Measurements from ENCODE around the gene AOPEP. TPM values are rescaled to one million over a fixed set of nuclear protein-coding genes. Genes with fewer than 3 reads are reported as not detected.

The AOPEP gene
- total RNA-seq, 1 experiment from 2014 or later = 89.5 TPM

DNA sequence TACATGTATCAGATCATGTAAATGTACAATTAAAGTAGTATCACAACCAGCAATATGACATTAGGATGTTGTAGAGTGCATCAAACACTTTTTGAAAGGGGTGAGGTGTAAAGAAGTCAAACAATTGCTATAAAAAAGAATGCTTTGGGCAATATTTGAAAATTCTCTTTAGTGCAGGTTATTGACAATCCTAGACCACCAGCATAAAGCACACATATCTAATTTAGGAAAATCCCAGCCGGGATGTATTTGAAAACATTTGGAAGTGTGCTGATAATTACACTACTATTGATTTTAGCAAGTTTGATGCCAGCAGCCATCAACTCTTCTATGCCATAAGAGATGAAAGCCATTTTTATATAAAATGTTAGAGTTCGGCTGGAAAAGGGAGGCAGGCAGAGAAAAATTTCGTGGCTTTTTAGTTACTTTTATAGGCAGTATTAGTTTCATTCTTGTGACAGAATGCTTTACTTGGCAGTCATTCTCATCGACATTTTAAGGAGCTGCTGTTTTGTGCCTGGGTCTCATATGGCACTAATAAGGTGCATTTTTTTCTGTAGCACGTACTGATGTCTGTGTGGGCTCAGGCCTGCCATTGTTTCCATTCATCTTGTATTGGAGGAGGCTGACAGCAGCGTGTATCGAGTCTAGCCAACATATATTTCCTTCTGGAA, 285.7 kb downstream of the AOPEP start:
- no TSS peak for BruUV-seq (replicated peaks)
- H3K9me3 Mint-ChIP-seq (ENCODE audit: low read depth, unreplicated experiment) = no peaks in the 10 kb centered on the region
- H3K4me3 Mint-ChIP-seq (ENCODE audit: low read depth, unreplicated experiment) = no peak overlapping the region
- H3K27me3 Mint-ChIP-seq (ENCODE audit: unreplicated experiment) = no peaks in the 10 kb centered on the region
- DNase-seq = no peak
- peaks cover 21% of the 10 kb centered on the region for H3K4me1 Mint-ChIP-seq (ENCODE audit: low read depth, unreplicated experiment)
- H3K36me3 Mint-ChIP-seq (ENCODE audit: insufficient read depth, unreplicated experiment) = peaks cover 64% of the 10 kb centered on the region
- intact Hi-C loops (cut with micrococcal nuclease; ENCODE audit: unreplicated experiment) = no loop called here
- TF ChIP-seq, protein P1, sequence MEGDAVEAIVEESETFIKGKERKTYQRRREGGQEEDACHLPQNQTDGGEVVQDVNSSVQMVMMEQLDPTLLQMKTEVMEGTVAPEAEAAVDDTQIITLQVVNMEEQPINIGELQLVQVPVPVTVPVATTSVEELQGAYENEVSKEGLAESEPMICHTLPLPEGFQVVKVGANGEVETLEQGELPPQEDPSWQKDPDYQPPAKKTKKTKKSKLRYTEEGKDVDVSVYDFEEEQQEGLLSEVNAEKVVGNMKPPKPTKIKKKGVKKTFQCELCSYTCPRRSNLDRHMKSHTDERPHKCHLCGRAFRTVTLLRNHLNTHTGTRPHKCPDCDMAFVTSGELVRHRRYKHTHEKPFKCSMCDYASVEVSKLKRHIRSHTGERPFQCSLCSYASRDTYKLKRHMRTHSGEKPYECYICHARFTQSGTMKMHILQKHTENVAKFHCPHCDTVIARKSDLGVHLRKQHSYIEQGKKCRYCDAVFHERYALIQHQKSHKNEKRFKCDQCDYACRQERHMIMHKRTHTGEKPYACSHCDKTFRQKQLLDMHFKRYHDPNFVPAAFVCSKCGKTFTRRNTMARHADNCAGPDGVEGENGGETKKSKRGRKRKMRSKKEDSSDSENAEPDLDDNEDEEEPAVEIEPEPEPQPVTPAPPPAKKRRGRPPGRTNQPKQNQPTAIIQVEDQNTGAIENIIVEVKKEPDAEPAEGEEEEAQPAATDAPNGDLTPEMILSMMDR (IDR thresholded peaks at IDR 0.05; ENCODE audit: unreplicated experiment) = no peak
- CTCF ChIA-PET = no interaction called here
- no peak overlapping the region for H3K27ac Mint-ChIP-seq (ENCODE audit: unreplicated experiment)

DNA sequence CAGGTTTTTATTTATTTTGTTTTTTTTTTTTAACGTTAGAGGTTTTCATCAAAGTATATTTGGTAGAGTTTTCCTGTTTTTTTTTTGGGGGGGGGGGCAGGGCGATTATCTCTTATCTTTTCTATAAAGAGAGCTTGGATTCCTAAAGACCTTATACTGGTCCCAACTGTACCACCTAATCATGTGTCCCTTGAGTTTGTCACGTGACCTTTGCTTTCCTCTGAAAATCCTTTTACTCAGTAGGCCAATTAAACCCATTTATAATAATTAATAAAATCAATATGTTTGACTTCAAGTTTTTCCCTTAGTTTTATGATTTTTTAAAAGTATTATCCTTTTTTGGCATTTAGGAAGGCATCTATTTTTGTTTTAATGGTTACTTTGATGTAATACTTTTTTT, 286.4 kb downstream of the AOPEP start:
- BruUV-seq (replicated peaks) = no TSS peak
- H3K4me3 Mint-ChIP-seq (ENCODE audit: low read depth, unreplicated experiment) = no peak overlapping the region
- TF ChIP-seq, protein P1 (IDR thresholded peaks at IDR 0.05; ENCODE audit: unreplicated experiment) = no peak
- CTCF ChIA-PET = interaction anchor here (0.6 to 1.3 kb wide), 2 partner anchors 10 to 195 kb away, joined by 3 to 6 read pairs; no protein-coding TSS in a partner anchor
- H3K27me3 Mint-ChIP-seq (ENCODE audit: unreplicated experiment) = no peaks in the 10 kb centered on the region
- no peaks in the 10 kb centered on the region for H3K9me3 Mint-ChIP-seq (ENCODE audit: low read depth, unreplicated experiment)
- intact Hi-C loops (cut with micrococcal nuclease; ENCODE audit: unreplicated experiment) = no loop called here
- DNase-seq = no peak
- peaks cover 28% of the 10 kb centered on the region for H3K4me1 Mint-ChIP-seq (ENCODE audit: low read depth, unreplicated experiment)
- peaks cover 62% of the 10 kb centered on the region for H3K36me3 Mint-ChIP-seq (ENCODE audit: insufficient read depth, unreplicated experiment)
- no peak overlapping the region for H3K27ac Mint-ChIP-seq (ENCODE audit: unreplicated experiment)

DNA sequence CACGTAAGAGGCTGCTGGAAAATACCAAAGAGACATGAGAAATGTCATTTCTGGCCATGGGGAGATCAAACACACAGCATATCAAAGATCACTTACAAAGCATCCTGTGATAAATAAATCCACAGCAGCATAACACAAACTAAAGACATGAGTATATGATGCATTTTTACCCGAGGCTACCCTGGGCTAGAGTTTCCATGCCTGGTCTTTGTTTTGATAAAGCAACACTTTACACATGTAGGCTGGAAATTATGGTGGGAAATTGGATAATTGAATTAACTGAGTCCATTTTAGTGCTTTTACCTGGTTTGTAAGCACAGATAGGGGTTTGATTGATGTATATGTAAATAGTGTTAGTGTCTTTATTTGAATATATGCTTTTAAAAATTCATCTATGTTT, 288.4 kb downstream of the AOPEP start:
- intact Hi-C loops (cut with micrococcal nuclease; ENCODE audit: unreplicated experiment) = no loop called here
- no TSS peak for BruUV-seq (replicated peaks)
- Mint-ChIP-seq H3K4me3 (ENCODE audit: low read depth, unreplicated experiment) (no peak overlapping the region), H3K9me3 (ENCODE audit: low read depth, unreplicated experiment) (no peaks in the 10 kb centered on the region), H3K27me3 (ENCODE audit: unreplicated experiment) (no peaks in the 10 kb centered on the region), H3K36me3 (ENCODE audit: insufficient read depth, unreplicated experiment) (peaks cover 63% of the 10 kb centered on the region), H3K27ac (ENCODE audit: unreplicated experiment) (no peak overlapping the region), H3K4me1 (ENCODE audit: low read depth, unreplicated experiment) (peaks cover 45% of the 10 kb centered on the region)
- TF ChIP-seq, protein P1 (IDR thresholded peaks at IDR 0.05; ENCODE audit: unreplicated experiment) = no peak
- no peak for DNase-seq
- CTCF ChIA-PET = no interaction called here

DNA sequence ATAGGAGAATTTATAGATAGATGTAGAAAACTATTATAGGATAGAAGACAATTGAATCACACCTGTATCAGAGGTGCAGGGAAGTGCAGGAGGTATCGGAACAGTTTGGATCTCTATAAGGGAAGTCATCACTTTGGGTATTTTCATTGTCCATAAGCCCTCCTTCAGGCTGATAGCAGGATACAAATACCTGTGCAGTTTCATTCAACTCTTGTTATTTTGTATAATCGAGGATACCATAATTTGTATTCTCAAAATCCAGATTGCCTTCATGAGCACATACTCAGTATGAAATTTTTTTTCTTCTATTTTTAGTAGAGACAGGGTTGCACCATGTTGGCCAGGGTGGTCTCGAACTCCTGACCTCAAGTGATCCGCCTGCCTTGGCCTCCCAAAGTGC, 289.1 kb downstream of the AOPEP start:
- Mint-ChIP-seq H3K27me3 (ENCODE audit: unreplicated experiment) (no peaks in the 10 kb centered on the region), H3K4me3 (ENCODE audit: low read depth, unreplicated experiment) (no peak overlapping the region), H3K27ac (ENCODE audit: unreplicated experiment) (no peak overlapping the region), H3K9me3 (ENCODE audit: low read depth, unreplicated experiment) (no peaks in the 10 kb centered on the region), H3K36me3 (ENCODE audit: insufficient read depth, unreplicated experiment) (peaks cover 63% of the 10 kb centered on the region), H3K4me1 (ENCODE audit: low read depth, unreplicated experiment) (peaks cover 49% of the 10 kb centered on the region)
- TF ChIP-seq, protein P1 (IDR thresholded peaks at IDR 0.05; ENCODE audit: unreplicated experiment) = no peak
- BruUV-seq (replicated peaks) = no TSS peak
- CTCF ChIA-PET = no interaction called here
- intact Hi-C loops (cut with micrococcal nuclease; ENCODE audit: unreplicated experiment) = no loop called here
- DNase-seq = no peak
